ENCODE results near the gene CES1.
"Not testable (repeated sequence)": the region's sequence is repeated elsewhere in the genome, so short reads cannot be mapped to it uniquely, and the experiment has no call there.

CES1 gene

GRCh38 chr16:55782793-55783091 is 50.2 kb downstream of the CES1 start:
- DNase-seq = not testable (repeated sequence)

DNA sequence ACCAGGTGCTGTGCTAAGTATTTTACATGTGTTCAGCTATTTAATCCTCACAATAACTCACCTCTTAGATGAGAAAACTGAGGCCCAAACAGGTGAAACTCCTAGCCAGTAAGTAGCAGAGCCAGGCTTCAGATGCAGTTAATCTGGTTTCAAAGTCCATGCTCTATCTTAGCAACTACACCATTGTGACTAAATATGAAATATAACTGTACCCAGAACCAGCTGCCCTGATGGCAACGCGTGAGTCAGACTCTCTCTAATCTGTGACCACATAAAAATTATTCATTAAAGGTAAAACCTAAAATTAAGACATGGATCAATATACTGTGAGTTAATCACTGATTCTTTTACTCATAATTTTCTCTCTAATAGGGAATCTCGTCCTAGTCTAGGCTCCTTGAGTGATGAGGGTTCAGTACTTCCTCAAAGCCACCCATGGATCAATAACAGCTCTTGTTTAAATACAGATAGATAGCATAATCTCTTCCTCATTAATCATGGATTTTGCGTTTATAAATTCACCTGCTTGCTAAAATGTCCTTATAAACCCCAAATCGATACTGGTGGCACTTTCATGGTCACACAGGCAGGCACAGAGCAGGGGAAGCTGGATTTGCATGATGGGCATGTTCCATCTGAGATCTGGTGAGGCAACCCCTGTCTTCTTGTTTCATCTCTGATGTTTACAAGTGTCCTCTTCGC is 50.7 kb downstream of the CES1 start:
- DNase-seq = not testable (repeated sequence)

- DNase-seq = not testable (repeated sequence)
These were observed 51.4 kb downstream of the CES1 start for GRCh38 chr16:55781456-55781855.

- not testable (repeated sequence) for DNase-seq
These were observed 52.8 kb downstream of the CES1 start for GRCh38 chr16:55780095-55780407.

DNA sequence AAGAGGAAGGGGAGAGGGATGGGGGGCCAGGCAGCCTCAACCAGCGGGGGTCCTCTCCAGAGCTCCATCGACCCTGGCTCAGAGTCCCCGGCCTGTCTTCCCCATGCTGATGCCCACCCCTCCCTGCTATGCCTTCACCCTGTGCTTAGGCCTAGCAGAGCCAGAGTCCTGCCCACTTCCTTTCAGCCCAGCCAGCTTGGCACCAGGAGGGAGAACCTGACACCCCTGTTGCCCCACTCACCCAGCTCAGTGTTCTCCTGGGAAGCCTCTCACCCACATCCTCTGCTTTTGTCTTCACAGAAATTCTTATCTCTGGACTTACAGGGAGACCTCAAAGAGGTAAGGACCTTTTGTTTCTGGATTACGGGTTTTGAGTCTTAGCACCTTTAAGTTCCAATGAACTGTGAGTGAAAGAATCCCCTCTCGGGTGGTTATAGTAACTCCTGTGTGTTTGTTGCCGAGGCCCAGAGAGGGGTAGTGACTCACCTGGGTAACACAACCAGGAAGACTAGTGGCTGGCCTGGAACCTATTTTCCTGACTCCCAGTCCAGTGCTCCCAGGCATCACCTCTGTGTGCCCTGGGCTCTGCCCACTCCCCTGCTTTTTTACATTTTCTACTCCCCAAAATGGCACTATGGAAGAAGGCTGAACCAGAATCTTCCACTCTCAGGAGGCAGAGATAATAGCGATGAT is 53.3 kb downstream of the CES1 start:
- DNase-seq = no peak

- no peak for DNase-seq
These were observed 54.1 kb downstream of the CES1 start for GRCh38 chr16:55778757-55779156.

DNA sequence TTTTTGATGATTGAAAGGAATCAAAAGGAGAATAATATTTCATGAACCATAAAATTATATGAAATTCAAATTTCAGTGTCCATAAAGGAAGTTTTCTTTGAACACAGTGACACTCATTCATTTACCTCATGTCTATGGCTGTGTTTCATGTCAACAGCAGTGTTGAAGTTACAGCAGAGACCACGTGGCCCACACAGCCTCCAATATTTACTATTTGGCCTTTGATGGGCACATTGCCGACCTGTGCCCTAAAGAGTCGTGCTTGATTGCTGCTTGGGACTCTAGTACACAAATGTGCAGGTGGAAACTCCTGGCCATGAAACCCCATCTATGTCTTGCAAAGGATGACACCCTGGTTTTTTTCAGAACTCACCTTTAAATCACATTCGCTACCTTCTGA is 57.0 kb downstream of the CES1 start:
- DNase-seq = no peak

DNA sequence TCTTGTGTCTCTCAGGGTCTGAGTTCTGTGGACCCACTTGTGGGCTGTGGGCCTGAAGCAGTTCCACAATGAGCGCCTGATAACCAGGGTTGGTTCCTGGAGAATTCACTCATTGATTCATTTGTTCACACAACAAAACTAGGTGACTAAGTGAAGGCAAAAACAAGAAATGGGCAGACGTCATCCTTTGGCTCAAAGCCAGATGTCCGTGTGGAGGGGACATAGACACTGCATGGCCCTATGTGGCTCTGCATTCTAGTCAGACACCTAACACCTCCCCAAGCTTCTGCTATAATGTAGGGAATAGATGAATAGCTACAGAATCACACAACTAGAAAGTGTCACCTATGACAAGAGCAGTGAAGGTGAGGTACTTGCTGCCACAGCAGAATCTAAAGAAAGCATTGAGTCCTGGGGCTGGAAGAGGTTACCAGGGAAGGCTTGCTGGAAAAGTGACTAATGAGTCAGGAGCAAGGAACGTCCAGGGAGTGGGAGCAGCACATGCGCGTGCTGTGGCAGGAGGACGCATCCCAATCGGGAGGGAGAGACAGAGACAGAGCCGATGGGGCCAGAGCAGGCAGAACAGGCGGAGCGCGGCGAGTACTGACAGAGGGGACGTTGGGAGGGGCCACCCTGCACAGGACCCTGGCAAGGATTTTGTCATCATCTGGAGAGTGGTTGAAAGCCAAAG is 58.9 kb downstream of the CES1 start:
- no peak for DNase-seq

GRCh38 chr16:55765161-55765560 is 67.7 kb downstream of the CES1 start:
- DNase-seq = no peak

- no peak for DNase-seq
These were observed 72.4 kb downstream of the CES1 start for GRCh38 chr16:55760310-55761001.

GRCh38 chr16:55759965-55760309 is 73.0 kb downstream of the CES1 start:
- DNase-seq = not testable (repeated sequence)

DNA sequence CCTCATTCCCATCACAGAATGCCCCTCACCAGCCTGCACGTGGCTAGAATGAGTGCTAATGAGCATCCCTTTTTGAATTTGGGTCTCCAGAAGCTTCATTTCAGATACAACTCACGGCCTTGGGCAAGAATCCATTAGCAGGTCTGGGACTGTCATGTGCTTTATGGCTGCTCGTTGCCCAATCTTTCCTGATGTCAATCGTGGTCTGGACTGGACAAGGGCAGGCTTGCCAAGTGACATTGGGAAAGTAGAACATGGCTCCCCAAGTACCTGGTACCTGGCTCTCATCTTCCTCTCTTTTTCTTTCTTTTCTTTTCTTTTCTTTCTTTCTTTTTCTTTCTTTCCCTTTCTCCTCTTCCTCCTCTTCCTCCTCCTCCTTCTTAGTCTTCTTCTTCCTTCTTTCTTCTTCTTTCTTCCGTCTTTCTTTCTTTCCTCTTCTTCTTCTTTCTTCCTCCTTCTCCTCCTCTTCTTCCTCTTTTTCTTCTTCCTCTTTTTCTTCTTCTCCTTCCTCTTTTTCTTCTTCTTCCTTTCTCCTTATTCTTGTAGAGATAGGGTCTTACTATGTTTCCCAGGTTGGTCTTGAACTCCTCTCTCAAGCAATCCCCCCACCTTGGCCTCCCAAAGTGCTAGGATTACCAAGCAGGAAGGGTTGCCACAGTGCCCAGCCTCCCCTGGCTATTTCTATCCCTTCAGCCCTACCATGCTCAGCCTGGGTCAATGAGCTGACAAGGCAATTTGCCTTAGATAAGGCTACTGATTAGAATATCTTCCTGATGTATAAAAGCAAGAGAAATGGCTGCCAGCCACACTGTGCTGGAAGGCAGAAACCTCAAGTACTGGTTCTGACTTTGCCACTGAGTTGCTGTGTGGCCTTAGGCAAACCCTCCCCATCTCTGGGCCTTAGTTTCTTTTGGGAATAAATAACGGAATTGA is 75.0 kb downstream of the CES1 start:
- DNase-seq = not testable (repeated sequence)

GRCh38 chr16:55756963-55757362 is 75.9 kb downstream of the CES1 start:
- DNase-seq = no peak

GRCh38 chr16:55754056-55754455 is 78.8 kb downstream of the CES1 start:
- DNase-seq = no peak

DNA sequence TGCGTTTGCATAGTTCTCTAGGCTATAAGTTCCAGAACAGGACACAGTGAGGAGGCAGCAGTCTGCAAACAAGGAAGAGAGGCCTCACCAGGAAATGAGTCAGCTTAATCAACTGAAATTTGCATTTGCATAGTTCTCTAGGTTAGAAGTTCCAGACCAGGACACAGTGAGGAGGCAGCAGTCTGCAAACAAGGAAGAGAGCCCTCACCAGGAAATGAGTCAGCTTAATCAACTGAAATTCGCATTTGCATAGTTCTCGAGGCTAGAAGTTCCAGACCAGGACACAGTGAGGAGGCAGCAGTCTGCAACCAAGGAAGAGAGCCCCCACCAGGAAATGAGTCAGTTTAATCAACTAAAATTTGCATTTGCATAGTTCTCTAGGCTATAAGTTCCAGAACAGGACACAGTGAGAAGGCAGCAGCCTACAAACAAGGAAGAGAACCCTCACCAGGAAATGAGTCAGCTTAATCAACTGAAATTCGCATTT is 79.7 kb downstream of the CES1 start:
- DNase-seq = not testable (repeated sequence)
